ENCODE results near the gene HRH1.

DNA sequence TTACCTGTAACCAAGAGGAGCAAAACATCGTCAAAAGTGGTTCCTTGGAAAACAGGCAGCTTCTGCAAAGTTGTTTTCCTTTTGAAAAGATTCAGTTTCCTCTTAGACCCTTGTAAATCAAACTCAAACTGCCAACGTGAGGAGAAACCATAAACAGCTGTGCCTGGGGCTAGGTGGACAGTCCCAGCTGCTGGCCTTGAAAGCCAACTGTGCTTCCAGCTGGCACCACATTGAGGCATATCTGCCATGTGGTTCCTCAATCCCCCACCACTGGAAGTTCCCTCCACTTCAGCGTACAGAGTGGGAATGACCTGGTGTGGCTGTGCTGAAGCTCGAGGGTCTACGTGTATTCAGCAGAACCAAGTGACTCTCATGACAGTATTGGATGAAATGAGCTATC is 40.9 kb downstream of the HRH1 start:
- TF ChIP-seq, protein P1, sequence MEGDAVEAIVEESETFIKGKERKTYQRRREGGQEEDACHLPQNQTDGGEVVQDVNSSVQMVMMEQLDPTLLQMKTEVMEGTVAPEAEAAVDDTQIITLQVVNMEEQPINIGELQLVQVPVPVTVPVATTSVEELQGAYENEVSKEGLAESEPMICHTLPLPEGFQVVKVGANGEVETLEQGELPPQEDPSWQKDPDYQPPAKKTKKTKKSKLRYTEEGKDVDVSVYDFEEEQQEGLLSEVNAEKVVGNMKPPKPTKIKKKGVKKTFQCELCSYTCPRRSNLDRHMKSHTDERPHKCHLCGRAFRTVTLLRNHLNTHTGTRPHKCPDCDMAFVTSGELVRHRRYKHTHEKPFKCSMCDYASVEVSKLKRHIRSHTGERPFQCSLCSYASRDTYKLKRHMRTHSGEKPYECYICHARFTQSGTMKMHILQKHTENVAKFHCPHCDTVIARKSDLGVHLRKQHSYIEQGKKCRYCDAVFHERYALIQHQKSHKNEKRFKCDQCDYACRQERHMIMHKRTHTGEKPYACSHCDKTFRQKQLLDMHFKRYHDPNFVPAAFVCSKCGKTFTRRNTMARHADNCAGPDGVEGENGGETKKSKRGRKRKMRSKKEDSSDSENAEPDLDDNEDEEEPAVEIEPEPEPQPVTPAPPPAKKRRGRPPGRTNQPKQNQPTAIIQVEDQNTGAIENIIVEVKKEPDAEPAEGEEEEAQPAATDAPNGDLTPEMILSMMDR (conservative IDR thresholded peaks at IDR 0.05 in 1 of 2, IDR thresholded peaks at IDR 0.05 in 1 of 2; ENCODE audit: extremely low read depth in 1 of 2, insufficient read depth in 1 of 2, low read depth in 1 of 2, low read length in 2 of 2), result no peak
- no peak for TF ChIP-seq EZH2 (IDR thresholded peaks at IDR 0.05; ENCODE audit: borderline replicate concordance, low read length)
